UCSD-AML1 (cell line): ENCODE results near the gene GPR148.

ENCODE experiments used
- DNase-seq: peaks from one replicate; lab custom pipeline; 2025; ENCODE audit not compliant: unreplicated experiment; lab: John Stamatoyannopoulos, UW

GPR148 gene

DNA sequence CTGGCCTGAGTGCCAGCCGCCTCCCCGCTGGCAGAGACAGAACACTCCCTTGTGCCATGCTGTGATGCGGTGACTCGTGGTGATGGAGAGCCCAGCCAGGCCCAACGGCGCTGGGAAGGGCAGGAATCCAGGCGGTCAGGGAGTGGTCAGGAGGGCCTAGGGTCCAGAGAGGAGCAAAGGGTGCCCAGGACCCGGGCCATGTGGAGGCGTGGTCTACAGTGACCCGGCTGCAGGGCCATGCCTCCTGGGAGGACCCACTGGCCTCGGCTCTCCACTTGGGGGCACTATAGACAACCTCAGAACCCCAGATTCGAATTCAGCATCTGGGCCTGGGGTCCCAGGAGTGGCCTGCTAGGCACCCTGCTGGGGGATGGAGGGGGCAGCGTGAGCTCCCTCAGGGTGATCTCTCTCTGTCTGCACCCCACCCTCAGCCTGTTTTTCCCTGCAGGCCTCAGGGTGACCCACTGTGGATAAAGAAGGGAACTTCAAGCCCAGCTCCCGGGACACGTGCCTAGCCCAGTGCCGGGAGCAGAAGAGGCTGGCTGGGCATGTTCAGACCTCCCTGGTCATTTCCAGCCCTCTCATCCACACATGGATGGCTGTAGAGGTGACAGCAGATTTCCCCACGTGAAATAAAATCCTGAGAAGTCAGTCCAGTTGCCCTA, 39.5 kb downstream of the GPR148 start:
- no peak for DNase-seq

DNA sequence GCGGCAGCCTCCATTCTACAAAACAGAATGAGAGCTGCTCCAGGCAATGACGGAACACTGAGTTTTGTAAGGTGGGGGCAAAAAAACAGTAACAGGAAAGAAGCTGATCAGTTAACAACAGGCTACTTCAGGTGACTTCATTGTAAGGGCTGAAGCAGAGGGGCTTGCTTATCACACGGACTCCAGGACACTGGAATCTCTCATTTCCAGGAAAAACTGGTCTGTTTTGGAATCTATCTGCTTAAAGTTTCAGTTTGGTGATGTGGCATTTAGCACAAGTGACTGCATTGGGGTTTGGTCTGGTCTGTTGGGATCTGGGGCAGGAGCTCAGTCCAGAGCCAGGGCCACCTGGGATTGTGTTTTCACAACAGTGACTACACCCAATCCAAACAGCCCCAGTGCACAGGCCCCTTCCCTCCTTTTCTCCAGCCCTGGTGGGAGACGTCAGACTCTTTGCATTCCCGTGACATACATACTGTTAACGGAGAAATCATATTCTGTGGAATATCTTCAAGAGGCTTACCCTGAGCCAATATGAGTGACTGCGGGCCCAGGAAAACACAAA, 40.6 kb downstream of the GPR148 start:
- no peak for DNase-seq

DNA sequence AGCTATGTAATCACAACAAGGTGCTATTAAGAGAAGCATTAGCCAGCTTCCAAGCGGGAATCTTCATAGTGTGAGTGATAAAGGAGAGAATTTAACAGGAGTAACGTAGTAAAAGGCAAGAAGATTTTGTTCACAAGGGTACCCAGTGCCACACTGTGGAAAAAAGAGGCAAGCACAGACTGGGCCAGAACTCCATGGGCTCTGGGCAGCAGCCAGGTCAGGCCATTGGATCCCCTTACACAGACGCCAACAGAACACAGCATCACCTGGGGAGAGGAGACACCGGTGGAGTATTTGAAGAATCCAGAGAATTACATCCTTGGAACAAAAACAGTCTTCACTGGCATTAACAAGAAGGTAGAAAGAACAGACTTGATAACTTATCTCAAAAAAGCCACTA, 47.7 kb downstream of the GPR148 start:
- no peak for DNase-seq

DNA sequence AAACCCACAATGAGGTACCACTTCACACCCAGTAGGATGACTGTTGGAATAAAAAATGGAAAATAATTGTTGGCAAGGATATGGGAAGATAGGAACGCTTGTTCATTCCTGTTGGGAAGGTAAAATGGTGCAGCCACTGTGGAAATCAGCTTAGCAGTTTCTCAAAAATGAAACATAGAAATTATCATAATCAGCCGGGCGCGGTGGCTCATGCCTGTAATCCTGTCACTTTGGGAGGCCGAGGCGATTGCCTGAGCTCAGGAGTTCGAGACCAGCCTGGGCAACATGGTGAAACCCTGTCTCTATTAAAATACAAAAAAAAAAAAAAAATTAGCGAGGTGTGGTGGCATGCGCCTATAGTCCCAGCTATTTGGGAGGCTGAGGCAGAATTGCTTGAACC, 49.9 kb downstream of the GPR148 start:
- no peak for DNase-seq
